HG02642 (cell line): ENCODE measurements around the gene ZNF780A.
"Not testable (repeated sequence)": the region's sequence is repeated elsewhere in the genome, so short reads cannot be mapped to it uniquely, and the experiment has no call there.

Experiments
- ATAC-seq: cut with Tn5 transposase; IDR thresholded peaks from one replicate; pipeline ENCODE4 v1.9.1; 2021; ENCODE audit warnings: mild to moderate bottlenecking; ENCODE audit not compliant: unreplicated experiment, poor library complexity

The ZNF780A gene

GRCh38 chr19:40090241-40091204 lies at the start of gene ZNF780A:
Gene ZNF780A, minus strand, starts transcription at chr19:40090943. Its CDS starts 6,190 bp downstream, at chr19:40084753.
- ATAC-seq = peak; percentile 88

DNA sequence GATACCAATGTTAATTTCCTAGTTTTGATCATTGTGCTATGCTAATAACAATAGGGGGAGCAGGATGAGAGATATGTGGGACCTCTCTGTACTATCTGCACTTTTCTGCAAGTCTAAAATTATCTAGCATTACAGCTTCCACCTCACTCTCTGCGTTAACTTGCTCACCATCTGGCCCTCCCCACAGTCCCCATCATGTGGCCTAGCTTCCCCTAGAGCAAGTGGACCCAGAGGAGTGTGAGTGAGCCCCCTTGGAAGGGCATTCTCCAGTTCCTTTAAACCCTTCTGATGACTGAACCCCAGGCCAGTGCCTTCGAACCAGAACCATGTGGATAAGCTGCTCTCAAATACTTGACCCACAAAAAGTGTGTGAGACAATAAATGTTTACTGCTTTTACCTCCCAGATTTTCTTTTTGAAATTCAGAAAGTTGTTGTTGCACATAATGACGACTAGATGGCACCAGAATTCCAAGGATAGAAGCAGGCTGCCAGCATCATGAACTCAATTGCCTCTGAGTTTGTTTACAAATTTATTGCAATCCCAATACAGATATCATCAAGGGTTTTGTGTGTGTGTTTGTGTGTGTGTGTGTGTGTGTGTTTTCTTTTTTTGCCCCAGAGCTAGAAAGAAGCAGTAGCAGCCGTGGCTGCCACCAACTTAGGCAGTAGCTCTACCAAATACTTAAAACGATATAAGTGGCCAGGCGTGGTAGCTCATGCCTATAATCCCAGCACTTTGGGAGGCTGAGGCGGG lies 49.0 kb upstream of the ZNF780A start:
- ATAC-seq = no peak

- no peak for ATAC-seq
These were observed 46.1 kb upstream of the ZNF780A start for GRCh38 chr19:40136818-40137217.

GRCh38 chr19:40134866-40135265 lies 44.1 kb upstream of the ZNF780A start:
- ATAC-seq = no peak

DNA sequence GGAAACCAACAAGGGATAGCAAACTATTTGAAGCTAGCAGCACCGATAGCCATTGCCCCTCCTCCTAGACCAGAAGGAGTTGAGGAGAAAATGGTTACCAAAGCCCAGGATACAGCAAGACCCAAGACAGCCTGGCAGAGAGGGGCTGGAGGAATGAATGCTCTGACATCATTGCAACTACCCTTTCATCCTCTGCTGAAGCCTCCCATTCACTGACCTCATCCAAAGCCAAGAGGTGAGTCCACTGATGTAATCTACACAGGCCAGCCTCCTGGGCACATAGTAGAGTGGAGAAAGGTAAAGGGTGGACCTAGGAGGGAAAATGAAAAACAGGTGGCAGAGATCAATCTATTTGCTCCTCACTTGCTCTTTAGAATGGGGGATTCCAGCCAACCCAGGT lies 42.7 kb upstream of the ZNF780A start:
- no peak for ATAC-seq

DNA sequence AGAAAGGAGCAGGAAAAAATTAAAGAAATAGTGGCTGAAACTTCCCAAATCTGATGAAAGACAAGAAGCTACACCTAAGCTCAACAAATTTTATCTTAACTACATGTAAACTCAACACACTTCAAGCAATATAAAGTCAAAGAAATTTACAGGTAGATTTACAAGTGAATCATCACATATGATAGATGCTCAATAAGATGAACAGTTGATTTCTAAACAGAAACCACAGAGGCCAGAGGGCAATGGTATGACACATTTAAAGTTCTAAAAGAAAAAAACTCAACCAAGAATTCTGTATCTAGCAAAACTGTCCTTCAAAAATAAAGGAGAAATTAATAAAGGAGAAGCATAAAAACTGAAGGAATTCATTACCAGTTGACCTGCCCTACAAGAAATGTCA lies 39.3 kb upstream of the ZNF780A start:
- ATAC-seq = no peak

GRCh38 chr19:40129425-40129824 lies 38.7 kb upstream of the ZNF780A start:
- no peak for ATAC-seq

- ATAC-seq = no peak
These were observed 38.2 kb upstream of the ZNF780A start for GRCh38 chr19:40128991-40129390.

DNA sequence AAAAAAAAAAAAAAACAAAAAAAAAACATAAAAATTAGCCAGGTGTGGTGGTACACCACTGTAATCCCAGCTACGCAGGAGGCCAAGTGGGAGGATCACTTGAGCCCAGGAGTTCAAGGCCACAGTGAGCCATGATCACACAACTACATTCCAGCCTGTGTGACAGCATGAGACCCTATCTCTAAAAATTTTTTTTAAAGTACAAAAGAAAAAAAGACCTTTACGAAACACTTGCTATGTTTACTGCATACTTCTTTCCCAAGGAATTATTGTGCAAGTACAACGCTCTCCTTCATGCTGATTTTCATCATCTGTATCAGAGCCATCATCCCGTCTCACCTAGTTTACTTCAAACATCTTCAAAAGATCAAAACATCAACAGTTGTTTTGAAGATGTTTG lies 28.6 kb upstream of the ZNF780A start:
- ATAC-seq = no peak

- not testable (repeated sequence) for ATAC-seq
These were observed 27.9 kb upstream of the ZNF780A start for GRCh38 chr19:40118638-40119037.

DNA sequence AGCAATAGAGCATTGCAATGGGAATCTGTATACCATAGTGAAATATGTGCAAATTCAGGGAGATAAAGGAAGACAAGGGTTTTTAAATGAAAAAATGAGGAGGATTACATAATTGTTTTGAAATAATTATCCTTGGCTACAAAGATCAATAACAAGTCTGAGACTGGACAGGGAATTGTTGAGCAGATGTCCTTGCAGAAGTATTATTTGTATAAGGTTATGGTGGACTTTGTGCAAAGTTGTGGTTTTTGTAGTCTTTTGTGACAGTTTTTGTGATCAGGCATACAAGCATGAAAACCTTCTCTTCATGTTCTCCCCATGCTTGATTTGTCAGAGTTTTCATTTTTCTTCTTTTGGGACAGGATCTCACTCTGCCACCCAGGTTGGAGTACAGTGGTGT lies 25.3 kb upstream of the ZNF780A start:
- ATAC-seq = no peak

DNA sequence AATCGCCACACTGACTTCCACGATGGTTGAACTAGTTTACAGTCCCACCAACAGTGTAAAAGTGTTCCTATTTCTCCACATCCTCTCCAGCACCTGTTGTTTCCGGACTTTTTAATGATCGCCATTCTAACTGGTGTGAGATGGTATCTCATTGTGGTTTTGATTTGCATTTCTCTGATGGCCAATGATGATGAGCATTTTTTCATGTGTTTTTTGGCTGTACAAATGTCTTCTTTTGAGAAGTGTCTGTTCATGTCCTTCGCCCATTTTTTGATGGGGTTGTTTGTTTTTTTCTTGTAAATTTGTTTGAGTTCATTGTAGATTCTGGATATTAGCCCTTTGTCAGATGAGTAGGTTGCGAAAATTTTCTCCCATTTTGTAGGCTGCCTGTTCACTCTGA lies 23.4 kb upstream of the ZNF780A start:
- ATAC-seq = not testable (repeated sequence)

GRCh38 chr19:40112271-40112670 lies 21.5 kb upstream of the ZNF780A start:
- ATAC-seq = not testable (repeated sequence)

GRCh38 chr19:40110570-40110969 lies 19.8 kb upstream of the ZNF780A start:
- no peak for ATAC-seq

GRCh38 chr19:40104754-40105153 lies 14.0 kb upstream of the ZNF780A start:
- ATAC-seq = no peak

- no peak for ATAC-seq
These were observed 12.9 kb upstream of the ZNF780A start for GRCh38 chr19:40103600-40103999.

- no peak for ATAC-seq
These were observed 11.1 kb upstream of the ZNF780A start for GRCh38 chr19:40101813-40102212.

DNA sequence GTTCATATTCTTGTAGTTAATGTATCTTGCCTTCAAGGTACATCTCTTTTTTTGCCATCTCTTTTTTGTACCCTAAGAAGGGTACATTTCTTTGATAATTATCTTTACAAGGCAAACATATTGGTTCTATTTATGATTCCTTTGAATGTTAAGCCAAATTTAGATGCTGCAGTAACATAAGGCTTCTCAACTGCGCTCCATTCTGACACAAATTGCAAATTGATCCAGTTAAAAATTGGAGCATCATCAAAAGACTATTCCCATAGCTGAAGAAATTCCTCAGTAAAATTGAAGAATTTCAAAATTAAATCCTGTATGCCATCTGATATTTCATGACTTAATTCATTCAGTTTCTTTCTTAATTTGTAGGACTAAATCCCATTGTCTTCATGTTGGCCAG lies 2.7 kb upstream of the ZNF780A start:
- no peak for ATAC-seq

DNA sequence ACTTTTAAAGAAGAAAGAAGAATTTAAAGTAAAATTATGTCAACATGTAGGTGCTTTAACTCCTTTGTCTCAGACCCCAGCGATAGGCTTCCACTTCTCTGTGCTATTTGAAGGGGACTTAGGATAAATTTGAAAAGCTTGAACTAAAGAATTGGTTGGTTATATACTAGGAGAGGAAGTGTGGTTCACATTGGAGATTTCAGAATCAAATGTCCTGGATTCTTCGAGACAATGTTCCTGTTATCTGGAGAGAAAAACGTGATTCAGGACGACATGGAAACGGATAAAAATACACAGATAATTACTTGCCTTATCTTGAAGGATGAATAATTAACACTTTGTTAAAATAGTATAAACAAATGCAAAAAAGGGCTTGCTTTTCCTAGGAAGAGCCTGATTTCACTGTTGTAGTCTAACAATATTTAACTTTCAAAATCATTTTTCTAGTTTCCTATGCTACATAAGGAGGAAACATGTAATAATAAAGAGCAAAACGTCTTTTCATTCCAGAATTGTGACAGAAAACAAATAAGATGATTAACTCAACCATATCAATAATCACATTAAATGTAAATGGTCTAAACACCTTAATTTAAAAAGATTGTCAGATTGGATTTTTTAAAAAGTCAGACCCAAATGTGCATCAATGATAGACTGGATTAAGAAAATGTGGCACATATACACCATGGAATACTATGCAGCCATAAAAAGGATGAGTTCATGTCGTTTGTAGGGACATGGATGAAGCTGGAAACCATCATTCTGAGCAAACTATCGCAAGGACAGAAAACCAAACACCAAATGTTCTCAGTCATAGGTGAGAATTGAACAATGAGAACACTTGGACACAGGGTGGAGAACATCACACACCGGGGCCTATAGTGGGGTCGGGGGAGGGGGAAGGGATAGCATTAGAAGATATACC lies 724 bp upstream of the ZNF780A start:
- ATAC-seq = no peak

- no peak for ATAC-seq
These were observed 1.3 kb downstream of the ZNF780A start for GRCh38 chr19:40089462-40089861.
